H1 (cell line): ENCODE data around the gene PATE4. TPM values are rescaled to one million over a fixed set of nuclear protein-coding genes. Genes with fewer than 3 reads are reported as not detected.

Experiments used
- CTCF ChIA-PET: fragments of 300-600 bp; sonication (Branson Sonifier 250); formaldehyde crosslinking; loops from one replicate; lab custom pipeline; 2021; ENCODE audit not compliant: partially characterized antibody; lab: Charles Lee
- POLR2A ChIA-PET: fragments of 300-600 bp; sonication (Branson Sonifier 250); formaldehyde crosslinking; loops from one replicate; lab custom pipeline; 2021; ENCODE audit warnings: inconsistent platforms; ENCODE audit not compliant: partially characterized antibody; lab: Charles Lee
- DNase-seq, 2 experiments: peaks; one replicate each; pipeline versions ENCODE4 v3.0.0 to v3.0.0-alpha.2; 2010 to 2022; ENCODE audit warnings: low spot score in 2 of 2, low read depth in 1 of 2, mixed read lengths in 1 of 2
- FAIRE-seq: peaks from 2 replicates; lab custom pipeline; 2011; peaks lifted over from hg19 to GRCh38; lab: Jason Lieb, UNC
- H2AFZ ChIP-seq: 2 replicates; pipeline ENCODE4 v1.8.1; 2012; ENCODE audit warnings: low read length, inconsistent platforms
- H2AK5ac ChIP-seq: 2 replicates; pipeline ENCODE4 v1.6.1; 2013; ENCODE audit warnings: low read depth, low read length
- H2BK120ac ChIP-seq: replicated peaks from 2 replicates; pipeline ENCODE3; 2013; ENCODE audit warnings: low read depth, low read length, inconsistent platforms
- H2BK12ac ChIP-seq: 2 replicates; pipeline ENCODE4 v1.6.1; 2013; ENCODE audit warnings: low read depth, low read length
- H2BK15ac ChIP-seq: 2 replicates; pipeline ENCODE4 v1.6.1; 2013; ENCODE audit warnings: low read length
- H2BK20ac ChIP-seq: 2 replicates; pipeline ENCODE4 v1.6.1; 2013; ENCODE audit warnings: low read length
- H2BK5ac ChIP-seq: 2 replicates; pipeline ENCODE4 v1.6.1; 2013; ENCODE audit warnings: low read depth, low read length
- H3K14ac ChIP-seq: 2 replicates; pipeline ENCODE4 v1.6.1; 2013; ENCODE audit warnings: inconsistent platforms; ENCODE audit not compliant: insufficient read length
- H3K18ac ChIP-seq: 2 replicates; pipeline ENCODE4 v1.6.1; 2013; ENCODE audit warnings: low read length; ENCODE audit errors: extremely low read depth
- H3K23ac ChIP-seq: 2 replicates; pipeline ENCODE4 v1.6.1; 2013; ENCODE audit warnings: inconsistent platforms; ENCODE audit not compliant: insufficient read length
- H3K23me2 ChIP-seq: 2 replicates; pipeline ENCODE4 v1.6.1; 2013; ENCODE audit warnings: low read depth, low read length
- H3K27ac ChIP-seq: 2 replicates; pipeline ENCODE4 v1.6.1; 2011; ENCODE audit warnings: low read depth, low read length, inconsistent platforms
- H3K27me3 ChIP-seq, 4 experiments: replicated peaks in 1 of 4; 1 replicate in 1 of 4; 2 replicates in 3 of 4; pipeline versions ENCODE4 v1.6.1 to v1.8.1; 2011 to 2013; ENCODE audit warnings: low read length in 3 of 4, mild to moderate bottlenecking in 3 of 4, inconsistent platforms in 2 of 4, mixed read lengths in 2 of 4, moderate library complexity in 1 of 4; ENCODE audit not compliant: control insufficient read depth in 3 of 4, insufficient read depth in 3 of 4; ENCODE audit errors: extremely low read depth in 1 of 4
- H3K36me3 ChIP-seq, 4 experiments: 2 replicates each; pipeline versions ENCODE4 v1.6.1 to v1.8.1; 2011 to 2013; ENCODE audit warnings: mild to moderate bottlenecking in 4 of 4, low read length in 3 of 4, moderate library complexity in 2 of 4, control low read depth in 1 of 4, inconsistent platforms in 1 of 4; ENCODE audit not compliant: insufficient read depth in 4 of 4, control insufficient read depth in 2 of 4
- H3K4ac ChIP-seq: replicated peaks from 2 replicates; pipeline ENCODE3; 2013; ENCODE audit warnings: low read length, low read depth, mixed read lengths, inconsistent platforms; ENCODE audit not compliant: insufficient read length
- H3K4me1 ChIP-seq, 4 experiments: replicated peaks in 1 of 4; 1 replicate in 1 of 4; 2 replicates in 3 of 4; pipeline versions ENCODE4 v1.6.1 to v1.8.1; 2011 to 2013; ENCODE audit warnings: low read length in 3 of 4, inconsistent platforms in 2 of 4, mixed read lengths in 1 of 4; ENCODE audit not compliant: insufficient read depth in 4 of 4, control insufficient read depth in 3 of 4
- H3K4me2 ChIP-seq, 2 experiments: 2 replicates each; pipeline versions ENCODE4 v1.6.1 to v1.8.1; 2011 to 2013; ENCODE audit warnings: low read depth in 2 of 2, low read length in 2 of 2, control low read depth in 1 of 2, inconsistent platforms in 1 of 2, mild to moderate bottlenecking in 1 of 2; ENCODE audit not compliant: insufficient read depth in 1 of 2
- H3K4me3 ChIP-seq, 4 experiments: fragments of 200-600, 300-600 bp in 1 of 4; sonication (generic), shearing (Covaris generic), sonication (Bioruptor Twin) in 1 of 4; 2 replicates each; pipeline versions ENCODE4 v1.5.1 to v1.8.1; 2011 to 2016; ENCODE audit warnings: low read length in 4 of 4, low read depth in 3 of 4, control low read depth in 2 of 4, inconsistent platforms in 2 of 4, mild to moderate bottlenecking in 2 of 4, mixed read lengths in 1 of 4, moderate library complexity in 1 of 4; ENCODE audit not compliant: insufficient read depth in 2 of 4; ENCODE audit errors: extremely low read depth in 1 of 4
- H3K56ac ChIP-seq: replicated peaks from 2 replicates; pipeline ENCODE3; 2013; ENCODE audit warnings: low read depth, mild to moderate bottlenecking, mixed read lengths, low read length, inconsistent platforms; ENCODE audit not compliant: insufficient read length
- H3K79me1 ChIP-seq: 2 replicates; pipeline ENCODE4 v1.6.1; 2013; ENCODE audit warnings: low read depth, low read length, control low read depth
- H3K79me2 ChIP-seq, 2 experiments: 2 replicates each; pipeline versions ENCODE4 v1.6.1 to v1.8.1; 2012 to 2013; ENCODE audit warnings: low read length in 2 of 2, mild to moderate bottlenecking in 2 of 2, inconsistent platforms in 1 of 2; ENCODE audit not compliant: insufficient read depth in 2 of 2, control insufficient read depth in 1 of 2
- H3K9ac ChIP-seq, 4 experiments: replicated peaks in 1 of 4; 1 replicate in 1 of 4; 2 replicates in 3 of 4; pipeline versions ENCODE4 v1.6.1 to v1.8.1; 2011 to 2013; ENCODE audit warnings: low read depth in 3 of 4, low read length in 3 of 4, control low read depth in 2 of 4, mild to moderate bottlenecking in 2 of 4, moderate library complexity in 2 of 4, inconsistent platforms in 1 of 4; ENCODE audit errors: extremely low read depth in 1 of 4
- H3K9me3 ChIP-seq, 2 experiments: 2 replicates each; pipeline versions ENCODE4 v1.6.1 to v1.8.1; 2012 to 2013; ENCODE audit warnings: mild to moderate bottlenecking in 2 of 2, moderate library complexity in 2 of 2, control low read depth in 1 of 2, inconsistent platforms in 1 of 2, low read depth in 1 of 2, low read length in 1 of 2, mixed read lengths in 1 of 2; ENCODE audit not compliant: insufficient read depth in 2 of 2
- H4K20me1 ChIP-seq, 2 experiments: replicated peaks in 1 of 2; 2 replicates each; pipeline versions ENCODE3 to v1.8.1; 2011 to 2013; ENCODE audit warnings: inconsistent platforms in 2 of 2, low read length in 2 of 2, mild to moderate bottlenecking in 1 of 2; ENCODE audit not compliant: insufficient read depth in 2 of 2, control insufficient read depth in 1 of 2
- H4K5ac ChIP-seq: 2 replicates; pipeline ENCODE4 v1.6.1; 2013; ENCODE audit warnings: low read length, low read depth, mixed read lengths, inconsistent platforms; ENCODE audit not compliant: insufficient read length
- H4K8ac ChIP-seq: 2 replicates; pipeline ENCODE4 v1.8.0; 2013; ENCODE audit warnings: mild to moderate bottlenecking, moderate library complexity, low read length, inconsistent platforms; ENCODE audit not compliant: insufficient read depth; ENCODE audit errors: extremely low read depth
- H4K91ac ChIP-seq: replicated peaks from 2 replicates; pipeline ENCODE3; 2013; ENCODE audit warnings: low read length, mixed read lengths, inconsistent platforms; ENCODE audit not compliant: insufficient read length
- CTCF ChIP-seq, 3 experiments: IDR thresholded peaks; 1 replicate in 2 of 3; 2 replicates in 1 of 3; pipeline versions ENCODE4 v1.5.1 to v1.6.1; 2011; ENCODE audit warnings: low read length in 3 of 3, mild to moderate bottlenecking in 3 of 3, inconsistent platforms in 2 of 3, low read depth in 1 of 3, moderate library complexity in 1 of 3; ENCODE audit not compliant: insufficient read depth in 1 of 3; ENCODE audit errors: control extremely low read depth in 1 of 3
- JUND ChIP-seq: IDR thresholded peaks from 2 replicates; pipeline ENCODE4 v1.6.1; 2011; ENCODE audit warnings: mild to moderate bottlenecking, improper control_type of control experiment, low read length
- POLR2AphosphoS5 ChIP-seq: IDR thresholded peaks from 2 replicates; pipeline ENCODE4 v1.6.1; 2011; ENCODE audit warnings: low read depth, low read length
- POU5F1 ChIP-seq: IDR thresholded peaks from 2 replicates; pipeline ENCODE4 v1.6.1; 2011; ENCODE audit warnings: low read depth, mild to moderate bottlenecking, low read length, moderate library complexity
- SAP30 ChIP-seq: fragments of 300-600 bp; sonication (generic); IDR thresholded peaks from 2 replicates; pipeline ENCODE4 v1.7.1; 2012; ENCODE audit warnings: low read length, moderate library complexity, mild to moderate bottlenecking, inconsistent platforms; ENCODE audit not compliant: insufficient read depth, insufficient replicate concordance
- TCF12 ChIP-seq: IDR thresholded peaks from 2 replicates; pipeline ENCODE4 v1.6.1; 2011; ENCODE audit warnings: low read depth, mild to moderate bottlenecking, low read length
- WGBS, 2 experiments: shearing (Covaris generic) in 1 of 2; methylation state at CpG; one replicate each; pipeline versions ENCODE4 v1.1.6 to v1.1.7; 2013 to 2015; ENCODE audit warnings: low lambda C conversion rate in 2 of 2, mixed read lengths in 2 of 2, inconsistent platforms in 1 of 2, low coverage in 1 of 2, missing lambda C conversion rate in 1 of 2; ENCODE audit not compliant: insufficient replicate concordance in 2 of 2, insufficient coverage in 1 of 2, insufficient read length in 1 of 2; ENCODE audit errors: extremely low coverage in 1 of 2, missing lambda C conversion rate in 1 of 2; 5-methylcytosine and 5-hydroxymethylcytosine counted together
- polyA plus RNA-seq, 7 experiments: library from polyadenylated mRNA; depleted of rRNA in 3 of 7; stranded (reverse) in 5 of 7; unstranded in 2 of 7; fragments of >200 nt in 5 of 7; fragments of 200-250 nt in 2 of 7; gene quantifications; 1 replicate in 5 of 7; 2 replicates in 1 of 7; 4 replicates in 1 of 7; pipeline versions ENCODE4 v1.2.1 to v1.2.3, GENCODE V29; 2011 to 2013; ENCODE audit warnings: missing spikeins in 2 of 7, mixed read lengths in 2 of 7
- total RNA-seq: library from RNA; stranded (reverse); fragmentation: NEBNext Ultra II Directional; extraction: Animal tissue kit (Norgen Biotek cat#: 25700); gene quantifications from 2 replicates; pipeline ENCODE4 v1.2.1, GENCODE V29; 2021

The PATE4 gene
- total and polyA plus RNA-seq, 2 of the 8 experiments (the other 6 are each of a cell fraction or from before 2014, with no cell fraction given), result not detected

GRCh38 chr11:125799808-125800207 lies 33.3 kb upstream of the PATE4 start:
- Histone ChIP-seq H3K79me2 (no peaks in the 10 kb centered on the region), H3K4me2 (no peak overlapping the region), H2BK12ac (no peak overlapping the region), H3K9ac (no peak overlapping the region), H3K79me1 (no peaks in the 10 kb centered on the region), H3K23ac (no peak overlapping the region), H4K20me1 (no peaks in the 10 kb centered on the region), H3K9me3 (peaks cover 4 to 6% of the 10 kb centered on the region in 2 experiments; a peak in 3 of 4 replicates), H3K18ac (no peak overlapping the region), H2BK5ac (no peak overlapping the region), H3K56ac (no peak overlapping the region), H3K23me2 (no peaks in the 10 kb centered on the region), H3K4ac (no peak overlapping the region), H2AK5ac (no peak overlapping the region), H4K8ac (no peak overlapping the region), H3K4me3 (no peak overlapping the region), H3K36me3 (no peaks in the 10 kb centered on the region), H2BK120ac (no peak overlapping the region), H4K91ac (no peak overlapping the region), H3K14ac (no peak overlapping the region), H4K5ac (no peak overlapping the region), H2AFZ (no peak overlapping the region), H3K4me1 (peaks cover 0 to 3% (median 0%) of the 10 kb centered on the region in 4 experiments; a peak in 1 of 7 replicates), H3K27ac (no peak overlapping the region), H3K27me3 (no peaks in the 10 kb centered on the region), H2BK15ac (no peak overlapping the region), H2BK20ac (no peak overlapping the region)
- no peak for TF ChIP-seq TCF12
- TF ChIP-seq POLR2AphosphoS5, result no peak
- TF ChIP-seq SAP30, result no peak
- TF ChIP-seq POU5F1, result no peak
- TF ChIP-seq JUND, result no peak
- TF ChIP-seq CTCF (IDR thresholded peaks at IDR 0.05; ENCODE audit: control extremely low read depth in 1 of 3, insufficient read depth in 1 of 3, low read depth in 1 of 3, low read length in 3 of 3), result no peak
- no peak for FAIRE-seq
- CTCF ChIA-PET, result no interaction called here
- POLR2A ChIA-PET, result no interaction called here
- no peak for DNase-seq
- WGBS, 2 experiments, result 84% methylated on average over 2 of the region's 2 CpGs; no CpG with 5 or more reads in 1 of the 2 experiments
